Measurements from ENCODE around the gene SENP8.
A peak's percentile ranks its signal among the peaks of the same experiment; 100 is the strongest.

Gene SENP8

DNA sequence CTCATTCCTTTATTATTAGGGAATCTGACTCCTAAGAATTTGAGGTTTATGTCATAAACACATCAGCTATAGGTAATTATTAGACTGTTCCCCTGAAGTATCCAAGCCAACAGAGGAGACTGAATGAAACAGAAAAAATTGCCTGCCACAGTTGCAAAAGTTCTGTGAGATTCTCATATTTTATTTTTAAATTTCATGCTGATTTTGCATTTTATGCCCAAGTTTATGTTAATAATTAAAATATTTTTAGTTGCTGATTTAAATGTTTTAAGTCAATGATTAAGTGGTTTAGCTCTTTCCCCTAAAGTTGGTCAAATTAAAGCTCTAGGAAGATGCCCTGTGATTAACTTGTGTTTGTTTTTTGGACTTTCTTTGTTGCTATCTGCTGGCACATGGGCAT, 10.2 kb downstream of the SENP8 start:
- no peaks in the 10 kb centered on the region for H3K9me2 ChIP-seq (replicated peaks; ENCODE audit: insufficient read depth, low read length)

DNA sequence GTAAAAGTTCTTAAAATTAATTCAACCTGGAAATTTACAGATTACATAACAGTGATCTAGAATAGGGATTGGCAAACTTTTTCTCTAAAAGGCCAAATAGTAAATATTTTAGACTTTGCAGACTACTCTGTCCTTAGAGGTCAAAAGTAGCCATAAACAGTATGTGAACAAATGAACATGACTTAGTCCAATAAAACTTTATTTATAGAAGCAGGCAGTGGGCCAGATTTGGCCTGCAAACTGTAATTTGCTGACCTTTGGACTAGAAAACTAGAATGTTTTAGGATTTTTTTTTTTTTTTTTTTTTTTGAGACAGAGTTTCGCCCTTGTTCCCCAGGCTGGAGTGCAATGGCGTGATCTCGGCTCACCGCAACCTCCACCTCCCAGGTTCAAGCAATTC, 12.1 kb downstream of the SENP8 start:
- TF ChIP-seq EZH2phosphoT487 (conservative IDR thresholded peaks at IDR 0.05; ENCODE audit: low read length), result no peak
- TF ChIP-seq, protein P1, sequence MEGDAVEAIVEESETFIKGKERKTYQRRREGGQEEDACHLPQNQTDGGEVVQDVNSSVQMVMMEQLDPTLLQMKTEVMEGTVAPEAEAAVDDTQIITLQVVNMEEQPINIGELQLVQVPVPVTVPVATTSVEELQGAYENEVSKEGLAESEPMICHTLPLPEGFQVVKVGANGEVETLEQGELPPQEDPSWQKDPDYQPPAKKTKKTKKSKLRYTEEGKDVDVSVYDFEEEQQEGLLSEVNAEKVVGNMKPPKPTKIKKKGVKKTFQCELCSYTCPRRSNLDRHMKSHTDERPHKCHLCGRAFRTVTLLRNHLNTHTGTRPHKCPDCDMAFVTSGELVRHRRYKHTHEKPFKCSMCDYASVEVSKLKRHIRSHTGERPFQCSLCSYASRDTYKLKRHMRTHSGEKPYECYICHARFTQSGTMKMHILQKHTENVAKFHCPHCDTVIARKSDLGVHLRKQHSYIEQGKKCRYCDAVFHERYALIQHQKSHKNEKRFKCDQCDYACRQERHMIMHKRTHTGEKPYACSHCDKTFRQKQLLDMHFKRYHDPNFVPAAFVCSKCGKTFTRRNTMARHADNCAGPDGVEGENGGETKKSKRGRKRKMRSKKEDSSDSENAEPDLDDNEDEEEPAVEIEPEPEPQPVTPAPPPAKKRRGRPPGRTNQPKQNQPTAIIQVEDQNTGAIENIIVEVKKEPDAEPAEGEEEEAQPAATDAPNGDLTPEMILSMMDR (IDR thresholded peaks at IDR 0.05; ENCODE audit: insufficient read depth, low read length, poor library complexity, severe bottlenecking), result no peak
- Histone ChIP-seq H3F3A (ENCODE audit: insufficient read depth) (no peaks in the 10 kb centered on the region; the same call in 1 of the 2 replicates), H3K27me3 (ENCODE audit: low read length) (no peaks in the 10 kb centered on the region), H4K20me1 (ENCODE audit: low read depth, low read length) (no peaks in the 10 kb centered on the region), H3K36me3 (ENCODE audit: low read length) (no peaks in the 10 kb centered on the region), H3K9me2 (replicated peaks; ENCODE audit: insufficient read depth, low read length) (no peaks in the 10 kb centered on the region), H3K4me2 (ENCODE audit: low read depth, low read length, poor library complexity, severe bottlenecking) (no peak overlapping the region), H3K4me3 (ENCODE audit: insufficient read depth, low read length, poor library complexity, severe bottlenecking) (no peak overlapping the region), H3K79me2 (ENCODE audit: insufficient read depth, low read length) (no peaks in the 10 kb centered on the region), H3K9me3 (ENCODE audit: insufficient read depth, low read length) (no peaks in the 10 kb centered on the region), H2AFZ (ENCODE audit: low read depth, low read length, severe bottlenecking) (no peak overlapping the region), H3K9ac (ENCODE audit: low read length) (no peak overlapping the region), H3K27ac (ENCODE audit: low read depth, low read length) (no peak overlapping the region)

More for the DNA sequence above, 10.2 kb downstream of the SENP8 start:
- Histone ChIP-seq H3F3A (ENCODE audit: insufficient read depth) (no peaks in the 10 kb centered on the region; the same call in 1 of the 2 replicates), H3K36me3 (ENCODE audit: low read length) (no peaks in the 10 kb centered on the region), H4K20me1 (ENCODE audit: low read depth, low read length) (no peaks in the 10 kb centered on the region), H3K79me2 (ENCODE audit: insufficient read depth, low read length) (no peaks in the 10 kb centered on the region), H3K27ac (ENCODE audit: low read depth, low read length) (no peak overlapping the region), H3K27me3 (ENCODE audit: low read length) (no peaks in the 10 kb centered on the region), H2AFZ (ENCODE audit: low read depth, low read length, severe bottlenecking) (no peak overlapping the region), H3K4me3 (ENCODE audit: insufficient read depth, low read length, poor library complexity, severe bottlenecking) (no peak overlapping the region), H3K9ac (ENCODE audit: low read length) (no peak overlapping the region), H3K9me3 (ENCODE audit: insufficient read depth, low read length) (no peaks in the 10 kb centered on the region), H3K4me2 (ENCODE audit: low read depth, low read length, poor library complexity, severe bottlenecking) (no peak overlapping the region)
- no peak for TF ChIP-seq EZH2phosphoT487 (conservative IDR thresholded peaks at IDR 0.05; ENCODE audit: low read length)
- TF ChIP-seq, protein P1 (IDR thresholded peaks at IDR 0.05; ENCODE audit: insufficient read depth, low read length, poor library complexity, severe bottlenecking), result no peak

DNA sequence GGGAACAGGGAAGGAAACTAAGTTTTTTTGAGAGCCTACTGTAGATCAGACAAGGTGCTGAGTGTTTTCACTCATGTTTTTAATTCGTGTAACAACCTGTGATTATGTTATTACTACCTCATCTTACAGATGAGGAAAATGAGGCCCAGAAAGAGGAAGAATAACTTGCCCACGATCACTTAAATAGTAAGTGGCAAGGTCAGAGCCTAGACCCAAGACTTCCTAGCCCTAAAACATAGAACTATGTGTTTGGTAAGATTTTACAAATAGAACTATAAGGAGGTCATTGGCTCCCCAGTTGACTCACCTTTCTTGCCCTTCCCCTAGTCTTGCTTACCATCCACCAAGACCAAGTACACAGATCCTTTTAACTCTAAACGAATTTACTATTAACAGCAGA, 13.7 kb downstream of the SENP8 start:
- Histone ChIP-seq H3K9me2 (replicated peaks; ENCODE audit: insufficient read depth, low read length) (no peaks in the 10 kb centered on the region), H4K20me1 (ENCODE audit: low read depth, low read length) (no peaks in the 10 kb centered on the region), H3K79me2 (ENCODE audit: insufficient read depth, low read length) (no peaks in the 10 kb centered on the region), H2AFZ (ENCODE audit: low read depth, low read length, severe bottlenecking) (peak overlapping the region; percentile 14), H3K4me3 (ENCODE audit: insufficient read depth, low read length, poor library complexity, severe bottlenecking) (no peak overlapping the region), H3K9me3 (ENCODE audit: insufficient read depth, low read length) (no peaks in the 10 kb centered on the region), H3F3A (ENCODE audit: insufficient read depth) (no peaks in the 10 kb centered on the region; the same call in 1 of the 2 replicates), H3K36me3 (ENCODE audit: low read length) (no peaks in the 10 kb centered on the region), H3K9ac (ENCODE audit: low read length) (no peak overlapping the region), H3K27ac (ENCODE audit: low read depth, low read length) (no peak overlapping the region), H3K4me2 (ENCODE audit: low read depth, low read length, poor library complexity, severe bottlenecking) (peak overlapping the region; percentile 12), H3K27me3 (ENCODE audit: low read length) (no peaks in the 10 kb centered on the region)
- TF ChIP-seq, protein P1 (IDR thresholded peaks at IDR 0.05; ENCODE audit: insufficient read depth, low read length, poor library complexity, severe bottlenecking), result no peak
- TF ChIP-seq EZH2phosphoT487 (conservative IDR thresholded peaks at IDR 0.05; ENCODE audit: low read length), result no peak
